ENCODE data around the gene DHFR. TPM values are rescaled to one million over a fixed set of nuclear protein-coding genes. Genes with fewer than 3 reads are reported as not detected.
"Not testable (repeated sequence)": the region's sequence is repeated elsewhere in the genome, so short reads cannot be mapped to it uniquely, and the experiment has no call there.

The DHFR gene
- total RNA-seq, 2 donors from 2014 or later, result 3.9 to 4.8 TPM

GRCh38 chr5:80592761-80593160, 62.0 kb downstream of the DHFR start:
- H3K27ac ChIP-seq, result no peak overlapping the region
- TF ChIP-seq, protein P1, sequence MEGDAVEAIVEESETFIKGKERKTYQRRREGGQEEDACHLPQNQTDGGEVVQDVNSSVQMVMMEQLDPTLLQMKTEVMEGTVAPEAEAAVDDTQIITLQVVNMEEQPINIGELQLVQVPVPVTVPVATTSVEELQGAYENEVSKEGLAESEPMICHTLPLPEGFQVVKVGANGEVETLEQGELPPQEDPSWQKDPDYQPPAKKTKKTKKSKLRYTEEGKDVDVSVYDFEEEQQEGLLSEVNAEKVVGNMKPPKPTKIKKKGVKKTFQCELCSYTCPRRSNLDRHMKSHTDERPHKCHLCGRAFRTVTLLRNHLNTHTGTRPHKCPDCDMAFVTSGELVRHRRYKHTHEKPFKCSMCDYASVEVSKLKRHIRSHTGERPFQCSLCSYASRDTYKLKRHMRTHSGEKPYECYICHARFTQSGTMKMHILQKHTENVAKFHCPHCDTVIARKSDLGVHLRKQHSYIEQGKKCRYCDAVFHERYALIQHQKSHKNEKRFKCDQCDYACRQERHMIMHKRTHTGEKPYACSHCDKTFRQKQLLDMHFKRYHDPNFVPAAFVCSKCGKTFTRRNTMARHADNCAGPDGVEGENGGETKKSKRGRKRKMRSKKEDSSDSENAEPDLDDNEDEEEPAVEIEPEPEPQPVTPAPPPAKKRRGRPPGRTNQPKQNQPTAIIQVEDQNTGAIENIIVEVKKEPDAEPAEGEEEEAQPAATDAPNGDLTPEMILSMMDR (IDR thresholded peaks at IDR 0.05), result no peak
- H3K27me3 ChIP-seq, result no peaks in the 10 kb centered on the region
- H3K36me3 ChIP-seq, result no peaks in the 10 kb centered on the region
- H3K4me1 ChIP-seq, result no peaks in the 10 kb centered on the region
- no peaks in the 10 kb centered on the region for H3K9me3 ChIP-seq
- H3K4me3 ChIP-seq, result no peak overlapping the region
- no peak for DNase-seq (ENCODE audit: low spot score)

DNA sequence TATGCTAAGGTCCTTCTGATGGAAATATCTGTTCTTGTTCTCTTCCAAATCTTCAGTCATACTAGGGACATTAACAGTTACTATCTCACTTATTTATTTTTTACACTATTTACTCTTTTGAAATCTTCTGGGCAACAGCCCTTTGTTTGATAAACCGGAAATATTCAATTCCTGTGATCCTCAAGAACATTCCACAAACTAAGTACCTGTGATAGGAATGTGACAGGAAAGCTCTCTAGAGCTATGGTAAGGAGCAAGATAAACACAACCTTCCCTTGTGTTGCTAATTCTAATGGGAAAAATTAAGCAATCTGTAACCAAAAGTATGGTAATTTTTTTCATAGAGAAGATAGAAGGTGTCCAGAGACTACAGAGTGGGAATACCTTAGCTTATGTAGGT, 62.7 kb downstream of the DHFR start:
- Histone ChIP-seq H3K9me3 (no peaks in the 10 kb centered on the region), H3K27ac (no peak overlapping the region), H3K27me3 (no peaks in the 10 kb centered on the region), H3K4me3 (no peak overlapping the region), H3K4me1 (no peaks in the 10 kb centered on the region), H3K36me3 (no peaks in the 10 kb centered on the region)
- DNase-seq (ENCODE audit: low spot score), result no peak
- TF ChIP-seq, protein P1 (IDR thresholded peaks at IDR 0.05), result no peak

DNA sequence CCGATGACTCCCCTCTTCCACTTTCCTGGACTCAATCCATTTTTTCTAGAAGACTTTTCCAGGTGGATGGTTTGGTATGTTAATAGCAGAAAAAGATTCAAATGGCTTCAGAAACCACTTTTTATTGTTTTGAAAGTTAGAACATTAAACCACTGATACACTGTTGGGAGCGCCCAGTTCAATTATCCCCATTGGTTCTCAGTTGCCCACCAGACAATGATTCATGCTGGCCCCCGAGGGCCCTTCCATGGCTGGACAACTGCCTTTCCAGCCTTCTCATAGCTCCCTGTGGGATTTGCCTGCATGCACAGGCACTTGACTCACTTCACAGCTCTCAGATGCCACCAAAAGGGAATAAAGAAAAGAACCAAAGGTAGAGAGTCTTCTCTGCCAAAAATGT, 63.4 kb downstream of the DHFR start:
- H3K9me3 ChIP-seq, result no peaks in the 10 kb centered on the region
- no peak for DNase-seq (ENCODE audit: low spot score)
- TF ChIP-seq, protein P1 (IDR thresholded peaks at IDR 0.05), result no peak

DNA sequence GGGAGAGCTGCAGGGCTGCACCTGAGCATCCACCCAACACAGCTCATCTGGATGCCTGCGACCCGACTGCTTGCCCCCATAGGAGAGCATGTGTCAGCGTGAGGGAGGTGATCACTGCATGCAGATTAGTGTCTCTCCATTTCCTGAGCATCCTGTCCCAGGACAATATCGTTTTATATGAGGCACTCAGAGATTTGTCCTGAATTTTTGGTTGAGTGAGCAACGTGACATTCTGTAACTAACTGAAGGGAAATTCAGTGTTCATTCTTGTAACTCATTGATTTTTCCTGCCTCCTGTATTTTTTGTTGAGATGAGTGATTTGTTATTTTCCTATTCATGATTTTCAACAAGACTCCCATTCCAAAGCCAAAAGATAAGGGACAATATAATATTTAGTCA, 64.0 kb downstream of the DHFR start:
- no peaks in the 10 kb centered on the region for H3K9me3 ChIP-seq
- H3K4me3 ChIP-seq, result no peak overlapping the region
- H3K4me1 ChIP-seq, result no peaks in the 10 kb centered on the region
- H3K27ac ChIP-seq, result no peak overlapping the region
- H3K36me3 ChIP-seq, result no peaks in the 10 kb centered on the region
- TF ChIP-seq, protein P1 (IDR thresholded peaks at IDR 0.05), result no peak
- DNase-seq (ENCODE audit: low spot score), result no peak
- H3K27me3 ChIP-seq, result no peaks in the 10 kb centered on the region

More for the DNA sequence above, 63.4 kb downstream of the DHFR start:
- Histone ChIP-seq H3K4me3 (no peak overlapping the region), H3K36me3 (no peaks in the 10 kb centered on the region), H3K4me1 (no peaks in the 10 kb centered on the region), H3K27me3 (no peaks in the 10 kb centered on the region), H3K27ac (no peak overlapping the region)

DNA sequence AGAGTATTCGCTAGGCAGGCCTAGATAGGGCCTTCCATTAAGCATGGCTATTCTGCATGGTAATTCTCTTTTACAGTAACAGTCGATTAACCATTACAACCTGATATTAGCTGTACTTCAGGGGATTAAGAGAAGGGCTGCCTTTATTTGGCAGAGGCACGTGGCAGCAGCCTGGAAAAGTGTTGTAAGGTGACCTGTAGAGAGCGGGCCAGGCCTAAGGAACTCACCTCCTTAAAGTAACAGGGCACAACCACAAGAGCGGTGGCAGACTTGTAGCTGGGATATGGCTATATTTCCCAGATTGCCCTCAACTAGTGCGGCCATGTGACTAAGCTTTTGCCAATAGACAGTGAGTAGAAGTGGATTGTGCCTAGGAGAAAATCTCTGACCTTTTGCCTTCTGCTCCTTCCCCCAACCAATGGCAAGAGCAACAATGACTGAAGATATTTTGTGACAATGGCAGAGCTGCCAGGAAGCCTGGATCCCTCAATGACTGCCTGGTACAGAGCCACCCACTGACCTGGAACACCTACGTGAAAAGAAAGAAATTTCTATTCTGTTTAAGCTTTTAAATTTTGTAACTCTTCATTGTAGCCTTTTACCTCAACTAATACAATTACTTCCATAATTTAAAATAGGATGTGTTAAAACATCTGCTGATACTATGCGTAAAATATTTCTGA, 65.8 kb downstream of the DHFR start:
- TF ChIP-seq, protein P1 (IDR thresholded peaks at IDR 0.05), result no peak
- no peak overlapping the region for H3K27ac ChIP-seq
- H3K4me1 ChIP-seq, result no peaks in the 10 kb centered on the region
- no peak overlapping the region for H3K4me3 ChIP-seq
- no peaks in the 10 kb centered on the region for H3K27me3 ChIP-seq
- DNase-seq (ENCODE audit: low spot score), result no peak
- no peaks in the 10 kb centered on the region for H3K36me3 ChIP-seq
- H3K9me3 ChIP-seq, result no peaks in the 10 kb centered on the region

DNA sequence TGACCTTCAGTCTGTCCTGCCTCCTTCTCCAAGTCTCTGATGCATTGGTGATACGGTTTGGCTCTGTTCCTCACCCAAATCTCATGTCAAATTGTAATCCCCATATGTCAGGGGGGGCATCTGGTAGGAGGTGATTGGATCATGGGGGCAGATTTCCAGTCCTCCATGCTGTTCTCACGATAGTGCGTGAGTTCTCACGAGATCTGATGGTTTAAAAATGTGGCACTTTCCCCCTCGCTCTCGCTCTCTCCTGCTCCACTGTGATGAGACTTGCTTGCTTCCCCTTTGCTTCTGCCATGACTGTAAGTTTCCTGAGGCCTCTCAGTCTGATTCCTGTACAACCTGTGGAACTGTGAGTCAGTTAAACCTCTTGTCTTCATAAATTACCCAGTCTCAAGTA, 70.0 kb downstream of the DHFR start:
- no peaks in the 10 kb centered on the region for H3K27me3 ChIP-seq
- no peak for DNase-seq (ENCODE audit: low spot score)
- TF ChIP-seq, protein P1 (IDR thresholded peaks at IDR 0.05), result no peak

DNA sequence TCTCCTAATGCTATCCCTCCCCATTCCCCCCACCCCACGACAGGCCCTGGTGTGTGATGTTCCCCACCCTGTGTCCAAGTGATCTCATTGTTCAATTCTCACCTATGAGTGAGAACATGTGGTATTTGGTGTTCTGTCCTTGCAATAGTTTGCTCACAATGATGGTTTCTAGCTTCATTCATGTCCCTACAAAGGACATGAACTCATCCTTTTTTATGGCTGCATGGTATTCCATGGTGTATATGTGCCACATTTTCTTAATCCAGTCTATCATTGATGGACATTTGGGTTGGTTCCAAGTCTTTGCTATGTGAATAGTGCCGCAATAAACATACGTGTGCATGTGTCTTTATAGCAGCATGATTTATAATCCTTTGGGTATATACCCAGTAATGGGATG, 74.5 kb downstream of the DHFR start:
- not testable (repeated sequence) for H3K4me1 ChIP-seq; H3K9me3 ChIP-seq; H3K36me3 ChIP-seq; H3K27ac ChIP-seq; DNase-seq (ENCODE audit: low spot score); H3K27me3 ChIP-seq; H3K4me3 ChIP-seq

More for the DNA sequence above, 70.0 kb downstream of the DHFR start:
- Histone ChIP-seq H3K4me3 (no peak overlapping the region), H3K36me3 (no peaks in the 10 kb centered on the region), H3K27ac (no peak overlapping the region), H3K9me3 (no peaks in the 10 kb centered on the region), H3K4me1 (no peaks in the 10 kb centered on the region)
